ENCODE results near the gene PPP6R2. TPM values are rescaled to one million over a fixed set of nuclear protein-coding genes. Genes with fewer than 3 reads are reported as not detected.

PPP6R2 gene
- total RNA-seq, 6 experiments from 2014 or later = 38.3 to 80.3 (median 54.4) TPM

GRCh38 chr22:50460938-50461337, 117.8 kb downstream of the PPP6R2 start:
- H3K36me3 ChIP-seq = peaks cover 4 to 71% (median 38%) of the 10 kb centered on the region in 4 donors
- no peak overlapping the region for H3K4me3 ChIP-seq
- 93% methylated on average over 9 of the region's 17 CpGs for WGBS (ENCODE audit: insufficient coverage, low coverage, low lambda C conversion rate, missing lambda C conversion rate)
- TF ChIP-seq CTCF (IDR thresholded peaks at IDR 0.05) (no peak), POLR2A (IDR thresholded peaks at IDR 0.05) (no peak)
- H3K9me3 ChIP-seq = no peaks in the 10 kb centered on the region
- H3K27ac ChIP-seq = no peak overlapping the region
- ATAC-seq (no peak), DNase-seq (no peak)
- no peaks in the 10 kb centered on the region for H3K4me1 ChIP-seq
- no peaks in the 10 kb centered on the region for H3K27me3 ChIP-seq
- intact Hi-C loops (cut with DNase I) = no loop called here

- Histone ChIP-seq H3K4me3 (no peak overlapping the region), H3K36me3 (peaks cover 4 to 74% (median 42%) of the 10 kb centered on the region in 4 donors), H3K27ac (no peak overlapping the region), H3K9me3 (no peaks in the 10 kb centered on the region), H3K27me3 (no peaks in the 10 kb centered on the region), H3K4me1 (no peaks in the 10 kb centered on the region)
- intact Hi-C loops (cut with DNase I) = no loop called here
- ATAC-seq = no peak
- TF ChIP-seq CTCF (IDR thresholded peaks at IDR 0.05) = no peak
- no peak for TF ChIP-seq POLR2A (IDR thresholded peaks at IDR 0.05)
- no peak for DNase-seq
- 100% methylated on average over 4 of the region's 26 CpGs for WGBS (ENCODE audit: insufficient coverage, low coverage, low lambda C conversion rate, missing lambda C conversion rate)
Observed at GRCh38 chr22:50461536-50461935, 118.4 kb downstream of the PPP6R2 start.

GRCh38 chr22:50461979-50462540, 118.9 kb downstream of the PPP6R2 start:
- H3K27ac ChIP-seq = no peak overlapping the region
- TF ChIP-seq POLR2A (IDR thresholded peaks at IDR 0.05) (no peak), CTCF (IDR thresholded peaks at IDR 0.05) (no peak)
- H3K4me1 ChIP-seq = no peaks in the 10 kb centered on the region
- DNase-seq (no peak), ATAC-seq (no peak)
- intact Hi-C loops (cut with DNase I) = no loop called here
- 91% methylated on average over 12 of the region's 30 CpGs for WGBS (ENCODE audit: insufficient coverage, low coverage, low lambda C conversion rate, missing lambda C conversion rate)
- H3K36me3 ChIP-seq = peaks cover 4 to 79% (median 44%) of the 10 kb centered on the region in 4 donors
- H3K9me3 ChIP-seq = no peaks in the 10 kb centered on the region
- H3K4me3 ChIP-seq = no peak overlapping the region
- no peaks in the 10 kb centered on the region for H3K27me3 ChIP-seq

GRCh38 chr22:50463188-50463900, 120.2 kb downstream of the PPP6R2 start:
- Histone ChIP-seq H3K4me3 (no peak overlapping the region), H3K27me3 (no peaks in the 10 kb centered on the region), H3K27ac (no peak overlapping the region), H3K36me3 (peaks cover 4 to 79% (median 48%) of the 10 kb centered on the region in 4 donors), H3K9me3 (no peaks in the 10 kb centered on the region), H3K4me1 (no peaks in the 10 kb centered on the region)
- intact Hi-C loops (cut with DNase I) = no loop called here
- no peak for TF ChIP-seq CTCF (IDR thresholded peaks at IDR 0.05)
- no peak for TF ChIP-seq POLR2A (IDR thresholded peaks at IDR 0.05)
- WGBS (ENCODE audit: insufficient coverage, low coverage, low lambda C conversion rate, missing lambda C conversion rate) = 93% methylated on average over 11 of the region's 28 CpGs
- no peak for ATAC-seq
- DNase-seq = no peak
